GM10266 (cell line): ENCODE measurements around the gene LILRB1.
A peak's percentile ranks its signal among the peaks of the same experiment; 100 is the strongest.

Experiments
- DNase-seq: peaks from one replicate; pipeline ENCODE4 v3.0.0; 2012; ENCODE audit errors: extremely low spot score
- CTCF ChIP-seq: IDR thresholded peaks from 2 replicates; pipeline ENCODE4 v1.5.1; 2012; ENCODE audit warnings: mild to moderate bottlenecking, low read depth; ENCODE audit not compliant: control insufficient read depth, insufficient read depth; ENCODE audit errors: missing control alignments

The LILRB1 gene

GRCh38 chr19:54653181-54653809, 23.0 kb downstream of the LILRB1 start:
- peak; percentile 56 for DNase-seq
- TF ChIP-seq CTCF: peak; percentile 53

- DNase-seq: peak; percentile 46
- TF ChIP-seq CTCF: no peak
Observed at GRCh38 chr19:54654447-54655321, 24.4 kb downstream of the LILRB1 start.

GRCh38 chr19:54659300-54659699, 29.0 kb downstream of the LILRB1 start:
- no peak for TF ChIP-seq CTCF
- no peak for DNase-seq

GRCh38 chr19:54660306-54660705, 30.0 kb downstream of the LILRB1 start:
- TF ChIP-seq CTCF: no peak
- no peak for DNase-seq

GRCh38 chr19:54660964-54661363, 30.7 kb downstream of the LILRB1 start:
- DNase-seq: peak; percentile 63
- no peak for TF ChIP-seq CTCF

- TF ChIP-seq CTCF: no peak
- DNase-seq: no peak
Observed at GRCh38 chr19:54661846-54662481, 31.7 kb downstream of the LILRB1 start.

GRCh38 chr19:54662730-54663129, 32.4 kb downstream of the LILRB1 start, which contains the start of gene LILRB4:
LILRB4 (plus strand) TSS chr19:54662985; CDS start chr19:54663034, 49 bp downstream.
- DNase-seq: peak; percentile 48
- TF ChIP-seq CTCF: no peak
